Mucosa of descending colon (tissue), 3 donors: ENCODE data around the gene CHST14. TPM values are rescaled to one million over a fixed set of nuclear protein-coding genes. Genes with fewer than 3 reads are reported as not detected.

ENCODE experiments used
- ATAC-seq: fragments of 200-7000 bp; cut with Tn5 transposase; one replicate; pipeline ENCODE4 v1.9.1; 2020; ENCODE audit warnings: mild to moderate bottlenecking, moderate library complexity
- DNase-seq, 3 donors: peaks; one replicate each; pipeline ENCODE4 v3.0.0-alpha.2; 2020
- H3K36me3 ChIP-seq: fragments of 200-600 bp; one replicate; pipeline ENCODE4 v1.8.0; 2021; ENCODE audit warnings: low read depth, mild to moderate bottlenecking
- H3K4me1 ChIP-seq: fragments of 200-600 bp; one replicate; pipeline ENCODE4 v1.8.0; 2021; ENCODE audit warnings: low read depth, mild to moderate bottlenecking
- H3K4me3 ChIP-seq: fragments of 200-600 bp; one replicate; pipeline ENCODE4 v1.8.0; 2021; ENCODE audit warnings: mild to moderate bottlenecking
- H3K9me3 ChIP-seq: fragments of 200-600 bp; one replicate; pipeline ENCODE4 v1.8.0; 2021; ENCODE audit warnings: mild to moderate bottlenecking
- CTCF ChIP-seq: fragments of 200-600 bp; IDR thresholded peaks from one replicate; pipeline ENCODE4 v1.8.0; 2022; ENCODE audit warnings: antibody characterized with exemption, mild to moderate bottlenecking
- intact Hi-C, 2 donors: fragments of 100-400 bp; cut with DNase I in 1 of 2; cut with micrococcal nuclease in 1 of 2; formaldehyde crosslinking; loops; one replicate each; pipeline versions ENCODE4 v1.11.0 to v1.11.1; 2022; cut with DNase I, micrococcal nuclease
- total RNA-seq, 3 donors: library from RNA; stranded (reverse); fragmentation: NEBNext Ultra II Directional in 2 of 3; extraction: Animal tissue kit (Norgen Biotek cat#: 25700) in 2 of 3; gene quantifications; one replicate each; pipeline versions ENCODE4 v1.2.1 to v1.2.4, GENCODE V29; 2021 to 2023
- donor health status: DM: no; HTN: no; CAD: no; lungs with moderate emphysema.
- donor health status: DM: no; HTN: no; CAD: no.
- donor health status: DM: no; HTN: yes; CAD: no.

CHST14 gene
- total RNA-seq, 3 donors from 2014 or later = 3.5 to 10.5 (median 4.8) TPM

GRCh38 chr15:40428185-40428584, 42.6 kb upstream of the CHST14 start:
- no peak for DNase-seq
- intact Hi-C loops = loop anchor here in 1 of 2 donors (5.0 kb wide), 1 partner anchor 56 kb away; no protein-coding TSS in a partner anchor
- no peak for ATAC-seq
- H3K4me1 ChIP-seq = no peaks in the 10 kb centered on the region
- no peaks in the 10 kb centered on the region for H3K9me3 ChIP-seq
- TF ChIP-seq CTCF = no peak
- H3K36me3 ChIP-seq = no peaks in the 10 kb centered on the region
- H3K4me3 ChIP-seq = no peak overlapping the region

DNA sequence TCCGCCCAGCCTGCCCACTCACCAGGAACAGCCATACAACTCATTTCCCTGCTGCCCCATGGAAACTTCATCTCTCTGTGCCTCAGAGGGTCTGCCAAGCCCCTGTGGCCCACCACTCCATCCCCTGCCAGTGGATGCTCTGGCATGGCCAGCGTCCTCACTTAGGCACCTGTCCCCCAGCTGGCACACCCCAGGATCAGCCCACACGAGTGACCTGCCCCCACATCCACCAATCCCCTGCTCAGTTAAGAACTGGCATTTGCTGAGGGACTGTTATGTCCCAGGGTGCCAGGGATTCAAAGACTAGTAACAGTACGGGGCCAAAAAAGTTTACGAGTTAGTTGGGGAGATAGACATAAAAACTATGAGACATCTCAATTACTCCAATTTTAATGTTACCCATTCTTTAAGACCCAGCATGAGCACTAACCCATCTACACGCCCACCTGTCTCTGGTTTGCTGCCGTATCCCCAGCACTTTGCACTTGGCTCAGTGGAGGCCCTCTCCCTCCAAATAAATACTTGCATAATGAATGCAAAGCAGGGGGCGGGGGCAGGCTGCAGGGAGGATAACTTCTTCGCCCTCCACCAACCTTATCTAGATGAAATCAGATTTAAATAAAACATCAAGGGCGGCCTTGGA, 41.6 kb upstream of the CHST14 start:
- no peak for TF ChIP-seq CTCF
- intact Hi-C loops = loop anchor here in 1 of 2 donors (5.0 kb wide), 1 partner anchor 57 kb away; no protein-coding TSS in a partner anchor
- H3K4me3 ChIP-seq = no peak overlapping the region
- DNase-seq = no peak
- H3K4me1 ChIP-seq = no peaks in the 10 kb centered on the region
- ATAC-seq = no peak
- no peaks in the 10 kb centered on the region for H3K9me3 ChIP-seq
- no peaks in the 10 kb centered on the region for H3K36me3 ChIP-seq

- no peak for TF ChIP-seq CTCF
- ATAC-seq (peak; percentile 95), DNase-seq (peak in 2 of 3 donors; percentile 74 to 79)
- Histone ChIP-seq H3K4me1 (no peaks in the 10 kb centered on the region), H3K9me3 (no peaks in the 10 kb centered on the region), H3K36me3 (no peaks in the 10 kb centered on the region), H3K4me3 (no peak overlapping the region)
- intact Hi-C loops = no loop called here
Observed at GRCh38 chr15:40430271-40430805, 40.4 kb upstream of the CHST14 start.

DNA sequence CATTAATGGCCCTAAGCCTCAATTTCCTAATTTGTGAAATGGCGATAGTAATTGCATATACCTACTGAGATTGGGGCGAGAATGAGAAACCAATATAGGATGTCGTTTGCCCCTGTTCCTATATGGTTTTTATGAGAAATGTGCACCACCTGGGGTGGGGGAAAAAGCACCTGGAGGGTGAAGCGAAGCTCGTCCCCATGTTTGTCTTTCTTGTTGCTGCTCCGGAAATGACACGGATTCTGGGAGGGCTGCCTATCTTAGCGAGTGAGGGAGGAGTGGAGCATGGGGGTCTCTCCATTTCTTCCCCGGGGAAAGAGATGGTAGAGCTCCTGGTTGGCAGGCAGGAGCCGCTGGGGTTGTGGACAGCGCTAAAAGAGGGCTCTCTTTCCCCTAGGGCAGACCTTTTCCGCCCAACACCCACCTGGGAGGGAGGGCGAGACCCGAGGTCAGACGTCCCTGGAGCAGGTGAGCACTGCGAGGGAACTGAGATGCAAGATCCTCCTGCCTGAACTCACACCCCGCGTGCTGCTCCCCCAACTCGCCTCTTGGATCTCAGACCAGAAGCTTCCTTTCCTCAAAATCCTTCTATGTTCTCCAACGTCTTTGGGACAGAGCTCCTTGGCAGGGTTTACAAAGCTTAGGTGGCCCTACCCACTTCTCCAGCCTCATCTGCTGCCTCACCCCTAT, 35.6 kb upstream of the CHST14 start:
- H3K4me3 ChIP-seq = no peak overlapping the region
- H3K9me3 ChIP-seq = no peaks in the 10 kb centered on the region
- DNase-seq = peak in 2 of 3 donors; percentile 28 to 43
- no peak for TF ChIP-seq CTCF
- no peak for ATAC-seq
- intact Hi-C loops = no loop called here
- peaks cover 17% of the 10 kb centered on the region for H3K4me1 ChIP-seq
- no peaks in the 10 kb centered on the region for H3K36me3 ChIP-seq

GRCh38 chr15:40435710-40436089, 35.1 kb upstream of the CHST14 start:
- ATAC-seq (no peak), DNase-seq (peak in 1 of 3 donors; percentile 50)
- TF ChIP-seq CTCF = no peak
- intact Hi-C loops = no loop called here
- H3K9me3 ChIP-seq = no peaks in the 10 kb centered on the region
- peaks cover 17% of the 10 kb centered on the region for H3K4me1 ChIP-seq
- no peaks in the 10 kb centered on the region for H3K36me3 ChIP-seq
- no peak overlapping the region for H3K4me3 ChIP-seq
